ENCODE measurements around the gene ABHD16A. TPM values are rescaled to one million over a fixed set of nuclear protein-coding genes. Genes with fewer than 3 reads are reported as not detected.

ABHD16A gene
- polyA plus RNA-seq, 1 donor from 2014 or later = 130 TPM

GRCh38 chr6:31722173-31722572, 19.0 kb upstream of the ABHD16A start:
- H3K9me3 ChIP-seq (ENCODE audit: low read length) = no peaks in the 10 kb centered on the region
- H3K36me3 ChIP-seq (ENCODE audit: insufficient read depth, low read length) = no peaks in the 10 kb centered on the region
- no peak overlapping the region for H3K9ac ChIP-seq (ENCODE audit: low read length)
- H2AFZ ChIP-seq (ENCODE audit: low read depth, low read length) = no peak overlapping the region
- H4K20me1 ChIP-seq (ENCODE audit: insufficient read depth) = no peaks in the 10 kb centered on the region
- H3K9me2 ChIP-seq (ENCODE audit: insufficient read depth, low read length) = no peaks in the 10 kb centered on the region
- H3K27ac ChIP-seq (ENCODE audit: low read length) = no peak overlapping the region
- TF ChIP-seq EP300 (conservative IDR thresholded peaks at IDR 0.05; ENCODE audit: poor library complexity, severe bottlenecking) = no peak
- TF ChIP-seq RAD21 (conservative IDR thresholded peaks at IDR 0.05) = no peak
- TF ChIP-seq REST (IDR thresholded peaks at IDR 0.05; ENCODE audit: borderline replicate concordance) = no peak
- no peak for TF ChIP-seq MXI1 (conservative IDR thresholded peaks at IDR 0.05; ENCODE audit: poor library complexity, severe bottlenecking)
- no peak for TF ChIP-seq POLR2AphosphoS5 (IDR thresholded peaks at IDR 0.05)
- H3F3A ChIP-seq (ENCODE audit: insufficient read depth, low read length, poor library complexity, severe bottlenecking) = no peaks in the 10 kb centered on the region
- H3K27me3 ChIP-seq (ENCODE audit: insufficient read depth, low read depth, low read length) = no peaks in the 10 kb centered on the region
- no peaks in the 10 kb centered on the region for H3K79me2 ChIP-seq (replicated peaks; ENCODE audit: insufficient read depth, low read length)
- H3K4me2 ChIP-seq (ENCODE audit: low read length) = no peak overlapping the region
- H3K4me3 ChIP-seq (ENCODE audit: low read length) = no peak overlapping the region

- no peak within 1 kb of the TSS for H3K4me2 ChIP-seq (ENCODE audit: low read length)
- H3K9me3 ChIP-seq (ENCODE audit: low read length) = no peaks in the 10 kb centered on the region
- no peaks in the 10 kb centered on the region for H3F3A ChIP-seq (ENCODE audit: insufficient read depth, low read length, poor library complexity, severe bottlenecking)
- H3K36me3 ChIP-seq (ENCODE audit: insufficient read depth, low read length) = no peaks in the 10 kb centered on the region
- no peak within 1 kb of the TSS for H3K9ac ChIP-seq (ENCODE audit: low read length)
- no peak within 1 kb of the TSS for H2AFZ ChIP-seq (ENCODE audit: low read depth, low read length)
- no peaks in the 10 kb centered on the region for H4K20me1 ChIP-seq (ENCODE audit: insufficient read depth)
- H3K27me3 ChIP-seq (ENCODE audit: insufficient read depth, low read depth, low read length) = no peaks in the 10 kb centered on the region
- H3K27ac ChIP-seq (ENCODE audit: low read length) = no peak within 1 kb of the TSS
- no peak within 1 kb of the TSS for H3K4me3 ChIP-seq (ENCODE audit: low read length)
- no peak for TF ChIP-seq SMC3 (conservative IDR thresholded peaks at IDR 0.05; ENCODE audit: poor library complexity)
- no peaks in the 10 kb centered on the region for H3K9me2 ChIP-seq (ENCODE audit: insufficient read depth, low read length)
- no peaks in the 10 kb centered on the region for H3K79me2 ChIP-seq (replicated peaks; ENCODE audit: insufficient read depth, low read length)
Observed at GRCh38 chr6:31721351-31722020, 18.4 kb upstream of the ABHD16A start, which contains the start of gene LY6G6C. Gene LY6G6C, minus strand, starts transcription at chr6:31721746. Its CDS starts 67 bp downstream, at chr6:31721679.

GRCh38 chr6:31720196-31720770, 17.2 kb upstream of the ABHD16A start:
- Histone ChIP-seq H4K20me1 (ENCODE audit: insufficient read depth) (no peaks in the 10 kb centered on the region), H3K27me3 (ENCODE audit: insufficient read depth, low read depth, low read length) (no peaks in the 10 kb centered on the region), H3K9me3 (ENCODE audit: low read length) (no peaks in the 10 kb centered on the region), H3F3A (ENCODE audit: insufficient read depth, low read length, poor library complexity, severe bottlenecking) (no peaks in the 10 kb centered on the region), H3K9ac (ENCODE audit: low read length) (no peak overlapping the region), H3K36me3 (ENCODE audit: insufficient read depth, low read length) (no peaks in the 10 kb centered on the region), H2AFZ (ENCODE audit: low read depth, low read length) (no peak overlapping the region), H3K4me2 (ENCODE audit: low read length) (no peak overlapping the region), H3K9me2 (ENCODE audit: insufficient read depth, low read length) (no peaks in the 10 kb centered on the region), H3K79me2 (replicated peaks; ENCODE audit: insufficient read depth, low read length) (no peaks in the 10 kb centered on the region), H3K27ac (ENCODE audit: low read length) (no peak overlapping the region), H3K4me3 (ENCODE audit: low read length) (no peak overlapping the region)
- TF ChIP-seq CTCF (IDR thresholded peaks at IDR 0.05; ENCODE audit: poor library complexity, severe bottlenecking) (no peak), MXI1 (conservative IDR thresholded peaks at IDR 0.05; ENCODE audit: poor library complexity, severe bottlenecking) (no peak), RAD21 (conservative IDR thresholded peaks at IDR 0.05) (no peak), EP300 (conservative IDR thresholded peaks at IDR 0.05; ENCODE audit: poor library complexity, severe bottlenecking) (no peak), REST (IDR thresholded peaks at IDR 0.05; ENCODE audit: borderline replicate concordance) (no peak), EZH2 (IDR thresholded peaks at IDR 0.05; ENCODE audit: borderline replicate concordance, insufficient read depth, low read length, poor library complexity, severe bottlenecking) (no peak), TAF1 (IDR thresholded peaks at IDR 0.05; ENCODE audit: low read depth) (no peak), POLR2AphosphoS5 (IDR thresholded peaks at IDR 0.05) (no peak), SMC3 (conservative IDR thresholded peaks at IDR 0.05; ENCODE audit: poor library complexity) (no peak)

All from neural cell (in vitro differentiated cells).